SIG-M5 treated with dmso at 0.1 percent for 504 hours (cell line): ENCODE measurements around the gene TDRD15.
A peak's percentile ranks its signal among the peaks of the same experiment; 100 is the strongest.
"Not testable (repeated sequence)": the region's sequence is repeated elsewhere in the genome, so short reads cannot be mapped to it uniquely, and the experiment has no call there.

ENCODE experiments used
- DNase-seq: peaks from one replicate; lab custom pipeline; 2025; ENCODE audit not compliant: unreplicated experiment; lab: John Stamatoyannopoulos, UW

The TDRD15 gene

GRCh38 chr2:21123473-21124393 lies at the start of gene TDRD15:
TDRD15 (plus strand) TSS chr2:21123968; CDS start chr2:21137468, 13,500 bp downstream.
- DNase-seq, result no peak

DNA sequence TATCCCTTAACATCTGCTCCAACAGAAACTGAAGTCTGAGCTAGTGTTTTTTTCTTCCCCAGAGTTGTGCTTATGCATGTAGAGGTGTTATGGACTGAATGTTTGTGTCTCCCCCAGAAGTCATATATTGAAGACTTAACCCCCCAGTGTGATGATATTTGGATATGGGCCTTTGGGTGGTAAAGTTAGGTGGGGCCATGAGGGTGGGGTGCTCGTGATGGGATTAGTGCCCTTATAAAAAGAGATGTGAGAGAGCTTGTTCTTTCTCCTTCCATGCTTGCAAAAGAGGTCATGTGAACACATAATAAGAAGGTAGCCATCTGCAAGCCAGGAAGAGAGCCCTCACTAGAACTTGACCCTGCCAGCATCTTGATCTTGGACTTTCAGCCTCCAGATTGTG lies 45.5 kb upstream of the TDRD15 start:
- no peak for DNase-seq

DNA sequence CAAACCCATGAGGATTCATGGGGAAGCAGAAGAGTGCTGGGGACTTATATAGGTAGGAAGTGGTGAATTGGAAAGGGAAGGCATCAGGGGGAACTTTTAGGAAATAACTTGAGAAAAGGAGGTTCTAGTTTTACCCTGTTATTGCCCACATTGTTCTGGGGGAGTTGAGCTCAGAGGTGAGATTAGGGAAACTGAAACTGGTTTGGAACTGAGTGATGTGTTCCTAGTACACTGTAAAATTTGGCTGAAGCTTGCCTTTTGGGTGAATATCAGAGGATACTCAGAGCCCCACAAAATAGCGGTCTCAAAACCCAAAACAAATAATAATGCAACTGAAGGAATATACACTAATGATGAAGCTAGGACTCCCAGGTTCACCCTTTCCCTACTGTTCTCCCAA lies 40.3 kb upstream of the TDRD15 start:
- DNase-seq, result no peak

DNA sequence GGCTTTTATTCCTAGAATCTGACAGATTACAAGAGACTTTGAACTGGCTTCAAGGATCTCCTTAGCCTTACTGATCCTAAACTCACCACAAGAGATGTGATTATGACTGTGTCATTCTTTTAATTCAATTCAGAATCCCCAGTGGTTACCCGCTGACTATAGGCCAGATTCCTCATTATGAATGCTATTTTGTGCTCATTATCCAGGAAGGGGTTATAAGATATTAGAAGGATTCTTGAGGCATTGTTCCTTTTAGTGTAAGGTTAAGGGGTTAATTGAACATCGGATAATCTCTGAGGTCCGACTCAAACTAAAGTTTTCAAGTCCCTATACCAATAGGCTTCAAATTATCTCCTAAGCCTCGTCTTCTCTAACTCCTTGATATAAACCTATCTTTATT lies 39.4 kb upstream of the TDRD15 start:
- DNase-seq, result no peak

GRCh38 chr2:21092308-21092869 lies 31.4 kb upstream of the TDRD15 start:
- no peak for DNase-seq

DNA sequence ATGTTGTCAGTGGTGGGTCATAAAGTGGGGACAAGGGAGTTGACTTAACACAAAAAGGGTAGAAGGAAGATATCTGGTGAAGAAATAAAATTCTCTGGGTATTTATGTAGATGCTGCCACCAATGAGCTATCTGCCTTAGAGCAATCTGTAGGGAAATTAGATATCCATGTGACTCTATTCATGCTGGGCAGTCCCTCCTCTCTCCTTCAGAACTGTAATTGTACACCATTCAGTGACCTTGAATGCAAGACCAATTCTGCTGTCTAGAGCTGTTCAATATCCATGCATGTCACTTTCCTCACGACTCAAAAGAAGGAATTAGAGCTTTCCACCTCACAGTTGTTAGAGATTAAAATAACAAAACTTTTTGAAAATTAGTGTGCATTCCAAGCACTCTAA lies 28.6 kb upstream of the TDRD15 start:
- no peak for DNase-seq

DNA sequence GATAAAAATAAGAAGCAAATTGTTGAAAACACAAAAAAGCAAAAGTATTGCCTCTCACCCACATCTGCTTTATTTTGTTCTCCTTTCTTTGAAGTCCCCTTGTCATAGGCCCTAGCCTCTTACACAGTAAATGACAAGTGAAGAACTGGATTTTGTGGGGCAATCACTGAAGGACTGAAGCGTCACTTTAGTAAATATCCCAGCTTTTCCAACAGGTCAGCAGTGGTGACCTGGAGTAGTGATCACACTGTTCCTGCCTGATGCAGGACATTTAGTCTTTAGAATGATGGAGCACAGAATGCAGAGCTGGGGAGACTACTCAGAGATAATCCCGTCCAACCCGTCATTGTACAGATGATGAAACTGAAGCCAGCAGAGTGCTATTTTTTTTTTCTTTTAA lies 28.1 kb upstream of the TDRD15 start:
- DNase-seq, result no peak

- no peak for DNase-seq
Observed at GRCh38 chr2:21096458-21096857, 27.3 kb upstream of the TDRD15 start.

DNA sequence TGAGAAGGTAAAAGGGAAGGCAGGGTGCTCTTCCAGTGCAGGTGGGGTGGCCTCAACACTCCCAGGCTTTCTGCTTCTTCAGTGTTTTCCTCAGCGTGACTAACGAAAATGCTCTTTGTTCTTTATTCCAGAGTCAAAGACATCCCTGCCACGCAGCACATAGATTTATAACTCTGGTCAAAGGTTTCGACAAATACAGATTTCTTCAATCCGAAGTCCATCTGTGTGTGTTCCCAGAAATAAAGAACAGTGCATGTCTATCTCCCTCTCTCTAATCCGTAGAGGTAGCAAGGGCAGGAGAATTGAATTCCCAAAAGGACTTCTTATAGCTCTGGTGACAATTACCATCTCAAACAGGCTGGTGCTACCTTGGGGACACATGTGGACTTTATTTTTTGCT lies 26.4 kb upstream of the TDRD15 start:
- DNase-seq, result no peak

DNA sequence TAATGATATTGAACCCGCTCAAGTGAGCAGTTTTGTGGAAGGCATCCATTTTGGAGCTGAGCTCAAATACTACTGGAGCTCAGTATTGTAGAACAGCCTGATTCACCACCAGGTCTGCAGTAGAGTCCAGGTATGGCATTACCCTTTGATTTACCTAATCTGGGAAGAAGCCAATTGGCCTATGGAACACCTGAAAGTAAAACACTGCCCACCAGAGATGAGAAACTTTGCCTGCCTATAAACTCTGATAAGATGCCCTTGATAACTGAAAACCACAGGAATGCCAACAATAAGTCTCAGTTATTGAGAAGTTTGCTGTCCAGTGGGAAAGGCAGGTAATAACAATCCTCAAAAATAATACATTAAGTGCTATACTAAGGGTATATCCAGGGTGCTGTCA lies 25.5 kb upstream of the TDRD15 start:
- no peak for DNase-seq

DNA sequence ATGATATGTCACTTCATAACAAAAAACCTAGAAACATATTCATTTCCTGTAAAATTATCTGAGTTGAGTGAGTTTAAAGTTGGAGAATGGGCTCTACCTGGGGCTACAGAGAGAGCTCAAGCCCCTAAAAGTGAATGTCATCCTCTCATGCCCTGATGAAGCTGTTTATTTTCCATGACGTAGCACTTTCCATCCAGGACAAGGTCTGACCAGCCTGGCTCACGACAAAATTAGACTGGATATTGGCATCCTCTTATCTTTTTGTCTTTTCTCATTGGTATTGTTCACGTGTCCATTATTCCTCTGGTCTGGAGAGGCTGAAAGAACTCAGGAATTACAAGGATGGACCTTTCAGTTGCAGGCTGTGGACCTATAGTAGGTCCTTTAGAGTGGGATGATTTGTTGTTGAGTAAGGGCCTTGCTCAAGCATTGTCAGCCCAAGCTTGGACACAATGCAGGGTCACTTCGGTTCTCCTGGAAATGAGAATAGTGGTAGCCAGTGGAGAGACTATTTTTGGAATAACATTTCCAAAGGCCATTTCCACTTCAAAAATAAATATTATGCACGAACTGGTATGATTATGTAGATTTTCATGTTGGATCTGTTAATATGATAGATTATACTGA lies 24.4 kb upstream of the TDRD15 start:
- no peak for DNase-seq

DNA sequence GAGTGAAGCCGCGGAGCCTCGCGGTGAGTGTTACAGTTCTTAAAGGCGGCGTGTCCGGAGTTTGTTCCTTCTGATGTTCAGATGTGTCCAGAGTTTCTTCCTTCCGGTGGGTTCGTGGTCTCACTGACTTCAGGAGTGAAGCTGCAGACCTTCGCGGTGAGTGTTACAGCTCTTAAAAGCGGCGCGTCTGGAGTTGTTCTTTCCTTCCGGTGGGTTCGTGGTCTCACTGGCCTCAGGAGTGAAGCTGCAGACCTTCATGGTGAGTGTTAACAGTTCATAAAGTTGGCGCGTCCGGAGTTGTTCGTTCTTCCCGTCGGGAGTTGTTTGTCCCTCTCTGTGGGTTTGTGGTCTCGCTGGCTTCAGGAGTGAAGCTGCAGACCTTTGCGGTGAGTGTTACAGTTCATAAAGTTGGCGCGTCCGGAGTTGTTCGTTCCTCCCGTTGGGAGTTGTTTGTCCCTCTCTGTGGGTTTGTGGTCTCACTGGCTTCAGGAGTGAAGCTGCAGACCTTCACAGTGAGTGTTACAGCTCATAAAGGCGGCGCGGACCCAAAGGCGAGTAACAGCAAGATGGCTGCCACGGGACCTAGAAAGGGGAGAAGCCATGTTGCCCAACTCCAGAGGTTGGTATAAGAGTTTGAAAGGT lies 22.1 kb upstream of the TDRD15 start:
- DNase-seq, result not testable (repeated sequence)

DNA sequence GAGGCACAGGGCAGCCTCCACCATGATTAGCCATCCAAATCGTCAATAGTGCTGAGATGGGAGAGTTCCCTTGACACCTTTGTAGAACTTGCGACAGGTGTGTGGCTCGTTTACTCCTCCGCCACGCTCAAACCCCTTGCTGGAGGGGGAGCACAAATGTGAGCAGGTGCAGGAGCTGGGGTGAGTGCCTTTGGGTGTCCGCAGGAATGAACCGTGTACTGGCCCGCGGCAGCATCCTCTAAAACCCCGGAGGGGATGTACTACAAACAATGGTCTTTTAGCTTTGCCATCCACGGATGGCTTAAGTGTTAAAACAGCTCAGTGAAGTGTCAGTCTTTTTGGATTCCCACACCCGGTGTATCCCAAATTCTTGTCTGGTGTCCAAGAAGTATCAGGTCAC lies 21.4 kb upstream of the TDRD15 start:
- no peak for DNase-seq

DNA sequence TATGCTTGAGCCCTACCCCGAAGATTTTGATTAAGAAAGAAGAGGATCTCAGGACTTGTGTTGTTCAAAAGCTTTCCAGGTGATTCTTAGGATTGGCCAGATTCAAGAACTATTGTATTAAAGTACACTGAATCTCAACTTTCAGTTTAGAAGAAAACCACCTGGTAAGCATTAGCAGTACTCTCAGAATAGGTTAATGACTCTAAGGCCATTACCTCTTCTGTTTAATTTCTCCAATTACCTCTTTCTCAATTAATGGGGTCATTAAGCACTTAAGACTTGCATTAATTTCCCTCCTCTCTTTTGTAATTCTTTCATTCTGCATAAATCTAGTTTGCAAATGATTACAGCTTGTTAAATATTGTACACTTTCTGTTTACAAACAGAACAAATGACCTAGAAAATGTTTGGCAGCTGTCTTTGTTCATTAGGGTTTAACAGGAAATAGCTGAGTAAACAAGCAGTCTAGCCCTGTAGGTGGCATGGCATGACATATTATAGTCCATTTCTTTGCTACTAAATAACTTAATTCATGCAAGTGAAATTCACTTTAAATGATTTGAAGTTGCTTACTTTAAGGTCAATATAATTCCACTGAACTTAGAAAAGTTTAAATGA lies 20.4 kb upstream of the TDRD15 start:
- no peak for DNase-seq

DNA sequence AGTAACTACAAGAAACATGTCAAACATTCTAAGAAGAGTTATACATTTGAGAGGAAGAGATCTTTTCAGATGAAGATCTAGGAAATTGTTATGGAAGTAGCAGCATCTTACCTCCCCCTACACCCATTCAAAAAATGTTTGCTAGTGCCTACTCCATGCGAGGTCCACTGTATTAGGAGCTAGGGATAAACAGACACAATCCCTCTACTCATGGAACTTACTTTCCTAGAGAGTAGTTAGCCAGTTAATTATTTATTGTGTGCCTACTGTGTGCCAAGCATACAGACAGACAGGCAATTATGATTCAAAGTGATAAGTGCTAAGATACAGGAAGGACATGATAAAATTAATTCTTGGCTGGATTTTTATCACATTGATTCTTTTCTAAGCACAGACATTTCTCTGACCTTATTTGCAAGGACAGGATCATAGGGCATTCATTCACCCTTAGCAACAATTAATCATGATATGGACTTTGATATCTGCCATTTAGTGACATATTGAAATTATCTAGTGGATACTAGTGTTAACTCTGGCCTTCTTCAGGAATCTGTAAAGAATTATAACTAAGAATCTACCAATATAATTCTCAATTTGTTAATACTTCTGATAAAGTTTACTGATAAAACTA lies 19.6 kb upstream of the TDRD15 start:
- no peak for DNase-seq

GRCh38 chr2:21111012-21111411 lies 12.8 kb upstream of the TDRD15 start:
- DNase-seq, result no peak

- DNase-seq, result no peak
Observed at GRCh38 chr2:21117688-21118087, 6.1 kb upstream of the TDRD15 start.

DNA sequence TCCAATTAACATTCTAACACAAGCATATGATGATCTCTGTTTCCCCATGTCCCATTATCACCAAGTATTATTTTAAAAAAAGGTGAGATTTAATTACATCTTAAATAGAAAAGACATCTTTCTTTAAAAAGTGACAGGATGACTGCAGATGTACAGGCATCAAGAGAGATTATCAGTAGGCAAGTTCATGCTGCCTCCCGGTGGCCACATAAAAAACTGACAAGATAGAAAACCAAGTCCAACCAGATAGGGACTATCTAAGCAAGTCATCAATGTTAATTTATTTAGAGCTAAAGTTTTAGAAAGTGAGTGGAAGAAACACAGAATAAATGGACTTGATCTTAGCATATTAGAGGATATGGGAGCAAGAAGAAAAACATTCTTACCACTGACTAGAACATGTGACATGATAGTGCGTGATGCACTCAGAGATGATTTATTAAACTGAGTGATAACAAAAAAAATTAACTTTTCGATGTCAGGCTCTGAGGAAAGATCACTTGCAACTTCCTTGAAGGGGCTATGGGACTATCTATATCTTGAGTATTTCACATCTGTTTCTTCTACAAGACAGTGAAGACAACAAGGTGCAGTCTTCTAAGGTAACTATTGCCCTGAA lies 5.4 kb upstream of the TDRD15 start:
- DNase-seq, result peak; percentile 25

DNA sequence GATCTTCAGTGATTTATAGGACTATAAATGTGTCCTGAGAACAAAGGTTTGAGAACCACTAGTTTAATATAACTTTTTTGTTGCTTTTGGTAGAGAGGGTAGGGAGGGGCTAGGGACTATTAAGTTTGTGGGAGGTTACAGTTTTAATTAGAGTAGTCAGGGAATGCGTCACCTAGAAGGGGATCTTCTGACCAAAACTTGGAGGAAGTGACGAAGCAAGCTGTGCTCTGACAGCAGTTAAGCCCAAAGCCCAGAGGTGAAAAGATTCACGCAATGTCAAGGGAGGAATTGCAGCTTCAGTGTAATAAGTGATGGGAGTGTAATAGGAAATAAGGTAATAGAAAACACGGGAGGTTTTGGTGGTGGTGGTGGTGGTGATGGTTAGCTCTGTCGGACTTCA lies 8.1 kb downstream of the TDRD15 start:
- no peak for DNase-seq

- DNase-seq, result no peak
Observed at GRCh38 chr2:21135585-21135984, 11.8 kb downstream of the TDRD15 start.
